Astrocyte (in vitro differentiated cells and primary cell): ENCODE measurements around the gene ADIG. TPM values are rescaled to one million over a fixed set of nuclear protein-coding genes. Genes with fewer than 3 reads are reported as not detected.

Experiments
- DNase-seq: peaks from one replicate; pipeline ENCODE4 v3.0.0-alpha.2; 2010; ENCODE audit warnings: low read depth
- FAIRE-seq: peaks from 2 replicates; lab custom pipeline; 2011; peaks lifted over from hg19 to GRCh38; lab: Jason Lieb, UNC
- H2AFZ ChIP-seq: 2 replicates; pipeline ENCODE4 v1.6.0; 2012; ENCODE audit warnings: low read depth, low read length, inconsistent platforms
- H3K27ac ChIP-seq: 2 replicates; pipeline ENCODE4 v1.5.1; 2011; ENCODE audit warnings: low read depth, low read length, inconsistent platforms
- H3K27me3 ChIP-seq: 2 replicates; pipeline ENCODE4 v1.6.0; 2011; ENCODE audit warnings: low read length, inconsistent platforms; ENCODE audit not compliant: insufficient read depth
- H3K36me3 ChIP-seq: 2 replicates; pipeline ENCODE4 v1.5.1; 2011; ENCODE audit warnings: low read length, inconsistent platforms; ENCODE audit not compliant: insufficient read depth
- H3K4me1 ChIP-seq: 2 replicates; pipeline ENCODE4 v1.5.1; 2011; ENCODE audit warnings: low read length, inconsistent platforms; ENCODE audit not compliant: insufficient read depth
- H3K4me2 ChIP-seq: 2 replicates; pipeline ENCODE4 v1.6.0; 2012; ENCODE audit warnings: low read length, inconsistent platforms
- H3K4me3 ChIP-seq: 2 replicates; pipeline ENCODE4 v1.5.1; 2011; ENCODE audit warnings: low read depth, mild to moderate bottlenecking, low read length, inconsistent platforms; ENCODE audit not compliant: insufficient read depth
- H3K79me2 ChIP-seq: 2 replicates; pipeline ENCODE4 v1.6.0; 2012; ENCODE audit warnings: mild to moderate bottlenecking, low read length, inconsistent platforms; ENCODE audit not compliant: insufficient read depth
- H3K9ac ChIP-seq: 2 replicates; pipeline ENCODE4 v1.6.0; 2012; ENCODE audit warnings: mild to moderate bottlenecking, low read length, inconsistent platforms
- H3K9me3 ChIP-seq: 2 replicates; pipeline ENCODE4 v1.5.1; 2012; ENCODE audit warnings: low read depth, mild to moderate bottlenecking, low read length, inconsistent platforms; ENCODE audit not compliant: insufficient read depth
- H4K20me1 ChIP-seq: 2 replicates; pipeline ENCODE4 v1.6.0; 2012; ENCODE audit warnings: low read length, inconsistent platforms; ENCODE audit not compliant: insufficient read depth
- H3K27ac Mint-ChIP-seq: one replicate; pipeline ENCODE4 v1.8.0; 2021; ENCODE audit warnings: mild to moderate bottlenecking, mixed read lengths; ENCODE audit not compliant: unreplicated experiment
- H3K27me3 Mint-ChIP-seq: one replicate; pipeline ENCODE4 v1.8.0; 2021; ENCODE audit warnings: low read depth, mixed read lengths; ENCODE audit not compliant: unreplicated experiment
- H3K36me3 Mint-ChIP-seq: one replicate; pipeline ENCODE4 v1.8.0; 2021; ENCODE audit warnings: low read depth, mixed read lengths; ENCODE audit not compliant: unreplicated experiment
- H3K4me1 Mint-ChIP-seq: one replicate; pipeline ENCODE4 v1.8.0; 2021; ENCODE audit warnings: low read depth, mixed read lengths; ENCODE audit not compliant: unreplicated experiment
- H3K4me3 Mint-ChIP-seq: one replicate; pipeline ENCODE4 v1.8.0; 2021; ENCODE audit warnings: mild to moderate bottlenecking, moderate library complexity, mixed read lengths; ENCODE audit not compliant: unreplicated experiment
- H3K9me3 Mint-ChIP-seq: one replicate; pipeline ENCODE4 v1.8.0; 2021; ENCODE audit warnings: mild to moderate bottlenecking, mixed read lengths; ENCODE audit not compliant: unreplicated experiment
- EZH2 ChIP-seq: IDR thresholded peaks from 2 replicates; pipeline ENCODE4 v1.6.1; 2012; ENCODE audit warnings: mild to moderate bottlenecking, low read length, inconsistent platforms; ENCODE audit not compliant: insufficient read depth
- total RNA-seq: library from RNA; stranded (reverse); gene quantifications from 2 replicates; pipeline ENCODE4 v1.2.1, GENCODE V29; 2021
- TF ChIP-seq, protein P1 (sequence below): IDR thresholded peaks from 2 replicates; pipeline ENCODE4 v1.5.1; 2011; ENCODE audit warnings: low read depth, mild to moderate bottlenecking, inconsistent platforms, low read length, moderate library complexity; ENCODE audit not compliant: insufficient read depth

Gene ADIG
- total RNA-seq, 1 donor from 2014 or later, result not detected

DNA sequence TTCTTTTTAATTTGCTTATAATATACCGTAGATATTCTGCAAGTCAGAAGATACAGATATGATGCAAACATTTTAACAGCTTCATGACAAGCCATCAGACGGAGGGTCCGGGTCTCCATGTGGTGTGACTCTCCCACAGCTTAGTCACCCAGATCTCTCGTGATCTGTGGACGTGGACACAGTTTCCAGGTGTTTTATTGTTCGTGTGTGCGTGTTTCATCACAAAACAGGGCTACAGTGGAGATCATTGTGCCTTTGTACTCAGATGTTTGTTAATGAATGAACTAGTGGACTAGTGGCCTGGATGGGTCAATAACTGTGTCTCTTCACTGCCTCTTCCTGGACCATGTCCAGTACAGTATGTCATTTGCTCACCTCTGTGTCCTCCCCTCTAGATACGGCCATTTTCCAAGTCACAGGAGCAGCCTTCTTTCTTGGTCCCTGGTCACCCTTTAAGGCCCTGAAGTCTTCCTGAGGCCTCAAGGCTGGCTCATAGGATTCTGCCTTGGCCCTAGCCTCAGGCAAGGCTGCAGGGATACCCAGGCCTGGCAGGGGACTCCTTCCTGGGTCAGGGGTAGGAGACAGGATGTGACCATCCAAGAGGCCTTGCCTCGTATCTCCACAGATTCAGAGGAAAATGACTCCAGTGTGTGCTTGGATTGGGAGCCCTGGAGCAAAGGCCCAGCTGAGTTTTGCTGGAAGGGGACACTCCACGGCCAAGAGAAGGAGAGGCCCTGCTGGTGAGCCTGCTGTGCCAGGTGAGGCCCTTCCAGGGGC, 4.6 kb downstream of the ADIG start:
- peaks cover 7% of the 10 kb centered on the region for H3K27me3 ChIP-seq
- H3K36me3 Mint-ChIP-seq, result no peaks in the 10 kb centered on the region
- H3K9me3 Mint-ChIP-seq, result no peaks in the 10 kb centered on the region
- H3K4me2 ChIP-seq, result no peak overlapping the region
- no peak overlapping the region for H3K4me3 Mint-ChIP-seq
- H3K4me1 ChIP-seq, result no peaks in the 10 kb centered on the region
- peaks cover 4% of the 10 kb centered on the region for H3K27me3 Mint-ChIP-seq
- H3K27ac Mint-ChIP-seq, result no peak overlapping the region
- no peak overlapping the region for H3K9ac ChIP-seq
- H3K27ac ChIP-seq, result no peak overlapping the region
- H4K20me1 ChIP-seq, result no peaks in the 10 kb centered on the region
- DNase-seq (no peak), FAIRE-seq (no peak)
- no peak for TF ChIP-seq EZH2
- TF ChIP-seq, protein P1, sequence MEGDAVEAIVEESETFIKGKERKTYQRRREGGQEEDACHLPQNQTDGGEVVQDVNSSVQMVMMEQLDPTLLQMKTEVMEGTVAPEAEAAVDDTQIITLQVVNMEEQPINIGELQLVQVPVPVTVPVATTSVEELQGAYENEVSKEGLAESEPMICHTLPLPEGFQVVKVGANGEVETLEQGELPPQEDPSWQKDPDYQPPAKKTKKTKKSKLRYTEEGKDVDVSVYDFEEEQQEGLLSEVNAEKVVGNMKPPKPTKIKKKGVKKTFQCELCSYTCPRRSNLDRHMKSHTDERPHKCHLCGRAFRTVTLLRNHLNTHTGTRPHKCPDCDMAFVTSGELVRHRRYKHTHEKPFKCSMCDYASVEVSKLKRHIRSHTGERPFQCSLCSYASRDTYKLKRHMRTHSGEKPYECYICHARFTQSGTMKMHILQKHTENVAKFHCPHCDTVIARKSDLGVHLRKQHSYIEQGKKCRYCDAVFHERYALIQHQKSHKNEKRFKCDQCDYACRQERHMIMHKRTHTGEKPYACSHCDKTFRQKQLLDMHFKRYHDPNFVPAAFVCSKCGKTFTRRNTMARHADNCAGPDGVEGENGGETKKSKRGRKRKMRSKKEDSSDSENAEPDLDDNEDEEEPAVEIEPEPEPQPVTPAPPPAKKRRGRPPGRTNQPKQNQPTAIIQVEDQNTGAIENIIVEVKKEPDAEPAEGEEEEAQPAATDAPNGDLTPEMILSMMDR, result no peak
- H3K9me3 ChIP-seq, result no peaks in the 10 kb centered on the region
- no peaks in the 10 kb centered on the region for H3K36me3 ChIP-seq
- H2AFZ ChIP-seq, result no peak overlapping the region
- no peaks in the 10 kb centered on the region for H3K79me2 ChIP-seq
- H3K4me3 ChIP-seq, result no peak overlapping the region
- H3K4me1 Mint-ChIP-seq, result peaks cover 3% of the 10 kb centered on the region

DNA sequence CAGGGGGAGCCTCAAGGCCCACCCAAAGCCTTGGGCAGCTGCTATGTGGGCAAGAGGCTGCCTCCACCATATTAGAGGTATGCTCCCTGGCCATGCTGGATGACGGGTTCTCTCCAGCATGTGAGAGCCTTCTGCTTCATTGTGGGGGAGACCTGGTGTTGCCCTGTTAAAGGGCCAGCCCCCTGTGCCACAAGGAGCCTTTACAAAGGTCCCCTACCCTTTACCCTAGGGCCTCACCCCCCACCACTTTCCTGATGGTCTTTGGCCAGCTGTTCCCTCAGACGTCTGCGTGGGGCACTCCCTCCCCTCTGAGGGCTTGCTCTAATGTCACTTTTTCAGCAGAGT, 5.2 kb downstream of the ADIG start:
- FAIRE-seq (no peak), DNase-seq (no peak)
- H2AFZ ChIP-seq, result no peak overlapping the region
- H3K4me2 ChIP-seq, result no peak overlapping the region
- H3K4me1 Mint-ChIP-seq, result no peaks in the 10 kb centered on the region
- H3K9me3 Mint-ChIP-seq, result no peaks in the 10 kb centered on the region
- no peaks in the 10 kb centered on the region for H3K4me1 ChIP-seq
- no peaks in the 10 kb centered on the region for H3K36me3 Mint-ChIP-seq
- no peaks in the 10 kb centered on the region for H3K9me3 ChIP-seq
- H3K4me3 ChIP-seq, result no peak overlapping the region
- H3K27ac ChIP-seq, result no peak overlapping the region
- H3K4me3 Mint-ChIP-seq, result no peak overlapping the region
- peaks cover 7% of the 10 kb centered on the region for H3K27me3 ChIP-seq
- no peaks in the 10 kb centered on the region for H3K79me2 ChIP-seq
- H3K9ac ChIP-seq, result no peak overlapping the region
- no peaks in the 10 kb centered on the region for H3K36me3 ChIP-seq
- TF ChIP-seq, protein P1, result no peak
- TF ChIP-seq EZH2, result no peak
- H3K27me3 Mint-ChIP-seq, result peaks cover 4% of the 10 kb centered on the region
- no peak overlapping the region for H3K27ac Mint-ChIP-seq
- no peaks in the 10 kb centered on the region for H4K20me1 ChIP-seq

DNA sequence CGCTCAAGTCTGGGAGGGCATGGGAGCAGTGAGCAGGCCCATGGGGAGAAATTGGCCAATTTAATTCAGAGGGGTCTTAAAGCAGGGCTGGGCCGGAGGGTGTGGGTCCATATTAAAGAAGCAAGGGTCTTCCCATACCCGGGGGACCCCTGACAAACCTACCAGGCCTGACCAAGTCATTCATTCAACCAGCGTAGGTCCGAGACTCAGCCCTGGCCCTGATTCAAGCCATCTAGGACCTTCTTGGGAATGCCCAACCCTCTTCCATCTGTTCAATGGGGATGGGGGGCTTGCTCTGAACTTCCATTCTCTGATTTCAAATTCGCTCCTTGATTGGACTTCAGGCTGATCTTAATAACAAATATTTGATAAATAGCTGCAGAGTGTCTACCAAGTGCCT, 7.3 kb downstream of the ADIG start:
- DNase-seq (no peak), FAIRE-seq (no peak)
- Mint-ChIP-seq H3K27me3 (peaks cover 4% of the 10 kb centered on the region), H3K27ac (no peak overlapping the region), H3K4me3 (no peak overlapping the region), H3K36me3 (no peaks in the 10 kb centered on the region), H3K9me3 (no peaks in the 10 kb centered on the region), H3K4me1 (no peaks in the 10 kb centered on the region)
- H4K20me1 ChIP-seq, result no peaks in the 10 kb centered on the region
- no peak overlapping the region for H3K27ac ChIP-seq
- no peak overlapping the region for H3K9ac ChIP-seq
- no peaks in the 10 kb centered on the region for H3K36me3 ChIP-seq
- no peak overlapping the region for H3K4me2 ChIP-seq
- H3K79me2 ChIP-seq, result no peaks in the 10 kb centered on the region
- no peak overlapping the region for H2AFZ ChIP-seq
- no peak overlapping the region for H3K4me3 ChIP-seq
- TF ChIP-seq, protein P1, result no peak
- TF ChIP-seq EZH2, result no peak
- H3K27me3 ChIP-seq, result peaks cover 7% of the 10 kb centered on the region
- H3K9me3 ChIP-seq, result no peaks in the 10 kb centered on the region
- no peaks in the 10 kb centered on the region for H3K4me1 ChIP-seq
